NCI-H460 (cell line): Measurements from ENCODE around the gene ARHGEF12. TPM values are rescaled to one million over a fixed set of nuclear protein-coding genes. Genes with fewer than 3 reads are reported as not detected.

Experiments
- DNase-seq: peaks from one replicate; pipeline ENCODE4 v3.0.0-alpha.2; 2016; ENCODE audit warnings: low read depth; ENCODE audit errors: extremely low read depth
- total RNA-seq: library from RNA; depleted of rRNA; stranded (reverse); fragments of >200 nt; shearing (Covaris generic); gene quantifications from 2 replicates; pipeline ENCODE4 v1.2.3, GENCODE V29; 2014

ARHGEF12 gene
- total RNA-seq, 1 experiment from 2014 or later, result 34.6 TPM

DNA sequence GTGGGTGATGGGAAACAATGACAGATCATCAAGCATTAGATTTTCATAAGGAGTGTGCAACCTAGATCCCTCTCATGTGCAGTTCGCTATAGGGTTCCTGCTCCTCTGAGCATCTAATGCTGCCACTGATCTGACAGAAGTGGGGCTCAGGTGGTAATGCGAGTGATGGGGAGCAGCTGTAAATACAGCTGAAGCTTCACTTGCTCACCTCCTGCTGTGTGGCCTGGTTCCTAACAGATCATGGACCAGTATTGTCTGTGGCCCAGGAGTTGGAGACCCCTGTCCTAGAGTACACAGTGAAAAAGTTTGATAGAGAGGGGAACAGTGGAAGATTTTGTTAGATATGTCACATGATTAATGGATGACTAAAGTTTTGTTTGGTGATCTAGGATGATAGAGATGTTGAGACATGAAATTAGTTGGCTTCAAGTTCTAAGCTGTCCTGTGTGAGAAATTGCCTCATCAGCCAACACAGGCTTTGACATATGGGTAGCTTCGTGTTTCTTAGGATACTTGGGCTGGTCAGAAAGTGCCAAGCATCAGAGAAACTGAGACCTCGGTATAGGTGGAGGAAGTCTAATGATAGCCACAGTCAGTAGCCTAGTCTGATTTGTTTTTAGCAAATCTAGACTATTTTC lies 47.4 kb downstream of the ARHGEF12 start:
- no peak for DNase-seq

DNA sequence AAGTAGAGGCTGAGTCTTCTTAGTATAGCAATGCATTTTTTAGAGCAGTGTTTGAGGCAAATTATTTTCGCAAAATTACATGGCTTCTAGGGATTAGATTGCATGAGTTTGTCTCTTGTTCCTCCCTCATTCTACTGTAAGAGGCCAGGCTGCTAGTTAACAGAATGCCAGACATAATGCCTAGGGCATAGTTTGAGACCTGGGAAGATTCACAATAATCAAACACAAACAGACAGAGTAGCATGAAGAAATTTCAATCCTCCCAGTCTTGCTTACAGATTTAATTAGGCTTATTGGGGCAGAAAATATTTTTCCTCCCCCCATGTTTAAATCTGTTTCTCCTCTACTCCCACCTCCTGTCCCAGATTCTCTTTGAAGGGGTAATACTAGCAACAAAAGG lies 48.3 kb downstream of the ARHGEF12 start:
- no peak for DNase-seq

DNA sequence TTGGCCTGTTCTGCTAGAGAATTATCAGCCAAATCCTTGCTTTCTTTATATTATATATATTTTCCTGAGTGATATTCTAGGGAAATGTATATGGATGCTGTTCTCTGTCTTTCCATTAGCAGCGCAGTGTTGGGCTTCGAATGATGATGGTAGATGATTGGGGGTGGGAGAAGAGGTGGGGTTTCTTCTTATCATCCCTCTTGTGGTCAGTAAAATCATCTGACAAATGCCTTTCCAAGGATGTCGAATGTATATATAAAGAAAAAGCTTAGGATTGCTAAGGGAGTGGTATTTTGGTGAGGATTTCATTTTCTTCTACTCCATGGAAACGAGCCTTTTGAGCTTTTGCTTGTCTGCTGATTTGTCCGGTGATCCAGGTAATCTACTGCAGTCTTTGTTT lies 48.9 kb downstream of the ARHGEF12 start:
- DNase-seq, result no peak

DNA sequence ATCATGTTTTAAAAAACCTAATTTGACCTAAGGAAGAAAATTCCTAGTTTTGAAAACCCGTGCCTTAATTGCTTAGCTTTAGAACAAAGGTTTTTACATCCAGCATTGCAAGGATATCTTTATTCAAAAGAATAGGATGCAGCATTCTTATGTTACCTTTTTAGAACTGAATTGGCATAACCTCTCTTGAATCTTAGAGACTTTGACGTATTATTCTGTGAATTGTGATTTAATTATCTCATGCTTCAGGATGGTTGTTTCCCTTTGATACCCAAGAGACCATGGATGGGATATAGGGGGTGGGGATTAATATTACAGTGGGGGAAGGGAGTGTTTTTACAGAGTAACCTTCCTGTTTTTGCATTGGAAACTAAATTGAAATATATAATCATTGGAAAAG lies 49.4 kb downstream of the ARHGEF12 start:
- no peak for DNase-seq

DNA sequence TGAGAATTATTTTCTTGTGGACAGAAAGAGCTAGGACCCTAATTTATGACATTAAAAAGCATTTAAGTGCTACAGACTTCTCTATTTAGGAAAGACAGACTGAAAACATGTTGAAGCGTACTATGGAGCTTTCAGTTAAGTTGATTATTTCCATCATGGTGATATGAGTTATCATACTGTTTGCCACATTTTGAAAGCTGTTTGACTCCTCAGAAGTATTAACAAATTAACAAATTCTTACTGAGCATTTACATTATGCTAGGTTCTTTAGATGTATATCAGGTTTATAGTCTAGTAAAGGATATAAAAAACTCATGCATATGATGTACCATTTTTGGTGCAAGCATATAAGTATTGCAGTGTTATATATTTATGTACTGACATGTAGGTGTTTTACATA lies 50.1 kb downstream of the ARHGEF12 start:
- no peak for DNase-seq

DNA sequence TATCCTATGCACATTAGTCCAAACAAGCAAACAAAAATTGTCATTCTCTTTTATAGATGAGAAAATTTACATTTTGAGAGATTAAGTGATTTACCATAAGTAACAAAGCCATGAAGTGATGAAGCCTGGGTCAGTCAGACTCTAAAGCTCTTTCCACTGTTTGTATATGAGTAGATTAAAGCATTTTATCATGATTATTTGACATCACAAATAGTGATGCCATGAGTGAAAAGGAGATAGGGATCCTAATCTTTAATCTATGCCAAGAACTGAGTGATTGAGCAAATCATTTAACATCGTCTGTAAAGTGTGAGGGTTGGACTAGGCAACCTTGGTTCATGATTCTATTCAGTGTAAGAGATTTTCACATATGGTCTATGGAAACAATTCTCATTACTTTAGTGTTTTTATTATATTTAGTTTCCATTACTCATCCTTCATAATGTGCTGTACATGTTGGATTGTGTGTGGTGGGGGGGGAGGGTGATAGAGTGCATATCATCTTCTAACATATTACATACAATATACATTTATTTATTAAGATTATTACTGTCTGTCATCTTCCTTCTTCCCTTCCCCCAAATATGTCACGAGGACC lies 50.7 kb downstream of the ARHGEF12 start:
- DNase-seq, result no peak

DNA sequence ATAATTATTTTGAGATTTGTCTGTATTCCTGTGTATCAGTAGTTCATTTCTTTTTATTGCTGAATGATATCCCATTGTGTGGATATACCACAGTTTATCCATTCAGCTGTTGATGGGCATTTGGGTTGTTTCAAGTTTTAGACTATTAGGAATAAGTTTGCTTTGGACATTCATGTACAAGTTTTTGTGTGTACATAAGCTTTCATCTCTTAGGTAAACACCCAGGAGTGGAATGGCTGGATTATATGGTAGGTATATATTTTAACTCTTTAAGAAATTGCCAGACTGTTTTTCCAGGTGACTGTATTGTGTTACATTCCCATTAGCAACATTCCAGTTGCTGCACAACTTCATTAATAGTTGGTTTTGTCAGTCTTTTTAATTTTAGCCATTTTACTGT lies 52.0 kb downstream of the ARHGEF12 start:
- no peak for DNase-seq

DNA sequence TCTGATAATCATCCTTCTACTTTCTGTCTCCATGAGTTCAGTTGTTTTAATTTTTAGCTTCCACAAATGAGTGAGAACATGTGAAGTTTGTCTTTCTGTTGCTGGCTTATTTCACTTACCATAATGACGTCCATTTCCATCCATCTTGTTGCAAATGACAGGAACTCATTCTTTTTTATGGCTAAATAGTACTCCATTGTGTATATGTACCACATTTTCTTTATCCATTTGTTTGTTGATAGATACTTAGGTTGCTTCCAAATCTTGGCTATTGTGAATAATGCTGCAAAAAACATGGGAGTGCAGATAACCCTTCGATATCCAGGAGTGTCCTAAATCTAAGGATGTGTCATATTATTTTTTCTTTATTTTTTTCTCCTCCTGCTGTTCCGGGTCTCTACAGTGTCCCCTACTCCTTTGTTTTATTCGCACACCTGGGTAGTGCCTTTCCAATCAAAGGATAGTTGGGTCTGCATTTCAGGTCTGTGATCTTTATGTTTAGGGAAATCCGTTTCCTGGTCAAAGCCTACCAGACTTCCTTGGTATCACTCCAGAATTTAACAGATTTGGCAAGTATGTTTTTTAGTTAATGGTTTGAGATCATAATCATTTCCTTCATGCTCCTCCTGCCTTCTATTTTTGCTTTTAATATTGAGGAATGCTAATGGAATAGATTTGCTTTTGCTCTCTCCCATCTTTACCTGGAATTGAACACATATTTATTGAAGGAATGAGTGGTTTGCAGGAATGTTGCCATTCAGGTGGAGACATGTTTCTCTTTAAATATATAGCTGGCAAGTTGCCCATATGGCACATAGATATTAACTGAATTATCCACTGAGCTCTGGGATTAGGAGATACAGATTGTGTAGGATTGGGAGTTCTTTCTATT lies 53.7 kb downstream of the ARHGEF12 start:
- DNase-seq, result no peak

DNA sequence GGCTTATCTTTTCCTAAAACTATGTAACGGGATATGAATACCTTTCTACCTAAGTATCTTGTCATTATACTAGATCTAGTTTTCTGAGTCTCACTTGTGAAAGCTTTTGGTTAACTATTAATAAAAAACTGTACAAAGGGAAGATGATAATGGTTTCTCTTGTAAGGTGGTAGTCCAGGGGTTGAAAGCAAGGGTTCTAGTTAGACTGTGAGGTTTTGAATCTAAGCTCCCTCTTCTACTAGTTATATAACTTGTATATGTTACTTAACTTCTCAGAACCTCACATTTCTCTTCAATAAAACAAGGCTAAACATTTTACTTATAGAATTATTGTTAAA lies 54.3 kb downstream of the ARHGEF12 start:
- no peak for DNase-seq

DNA sequence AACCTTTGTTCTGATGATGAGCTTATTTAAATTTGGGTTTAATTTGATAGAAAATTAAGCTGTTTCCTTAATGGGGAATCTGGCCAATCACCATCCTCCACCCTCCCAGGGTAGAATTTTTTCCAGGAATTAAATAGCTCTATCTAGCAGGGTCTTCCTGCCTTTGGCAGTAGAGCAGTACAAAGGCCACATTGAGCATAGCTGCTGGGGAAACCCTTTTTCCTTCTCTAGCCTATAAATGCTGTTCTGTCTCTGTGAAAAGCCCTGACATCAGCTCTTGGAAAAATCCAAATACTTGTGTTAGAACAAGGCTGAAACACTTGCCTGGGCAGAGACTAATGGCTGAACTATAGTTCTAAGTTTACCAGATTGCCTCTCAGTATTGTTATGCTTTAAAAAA lies 55.1 kb downstream of the ARHGEF12 start:
- no peak for DNase-seq

DNA sequence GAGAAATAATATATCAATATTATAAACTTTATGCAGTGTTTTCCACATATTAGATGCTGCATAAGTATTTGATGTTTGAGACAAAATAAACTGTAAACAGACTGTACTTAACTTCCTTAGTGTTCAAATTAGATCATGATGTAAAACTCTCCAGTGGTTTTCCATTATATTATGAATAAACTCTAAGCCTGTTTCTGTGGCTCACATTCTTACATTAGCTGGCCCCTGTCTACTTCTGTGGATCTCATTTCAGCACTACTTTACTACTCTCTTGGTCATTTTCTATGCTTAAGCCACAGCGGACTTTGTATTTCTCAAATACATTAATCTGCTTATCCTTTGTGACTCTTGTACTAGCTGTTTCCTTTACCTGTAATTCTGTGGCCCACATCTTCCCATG lies 55.6 kb downstream of the ARHGEF12 start:
- DNase-seq, result no peak

DNA sequence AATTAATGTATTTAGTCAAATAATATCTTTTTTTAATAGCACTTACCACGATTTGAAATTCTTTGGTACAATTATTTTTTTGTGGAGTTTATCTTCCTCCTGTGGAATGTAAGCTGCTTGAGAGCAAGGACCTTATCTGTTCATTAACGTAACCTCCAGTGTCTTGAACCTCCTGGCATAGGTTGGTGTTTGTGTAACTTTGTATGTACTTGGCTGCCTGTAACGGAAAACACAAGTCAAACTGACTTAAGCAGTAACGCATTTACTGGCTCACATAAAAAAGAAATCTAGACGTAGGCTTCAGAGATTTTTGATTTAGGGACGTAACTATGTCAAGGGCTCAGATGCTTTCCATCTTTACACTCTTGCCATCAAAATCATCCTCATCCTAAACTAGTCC lies 56.1 kb downstream of the ARHGEF12 start:
- no peak for DNase-seq

DNA sequence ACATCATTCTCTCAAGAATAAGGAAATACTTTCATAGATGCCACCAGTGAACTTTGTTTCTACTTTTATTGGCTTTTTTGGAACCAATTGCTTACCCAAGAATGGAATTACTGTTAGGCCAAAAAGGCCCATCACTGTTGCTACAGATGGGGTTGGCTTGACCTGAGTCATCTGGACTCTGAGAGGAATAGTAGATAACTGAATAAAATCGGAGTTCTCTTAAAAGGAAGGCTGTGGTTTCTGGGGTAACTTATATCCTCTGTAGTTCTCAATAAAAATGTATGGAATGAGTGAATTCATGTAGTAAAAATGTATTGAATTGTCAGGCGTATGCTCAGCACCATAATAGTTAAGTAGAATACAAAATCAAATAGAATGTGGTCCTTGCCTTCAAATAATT lies 56.6 kb downstream of the ARHGEF12 start:
- DNase-seq, result no peak

DNA sequence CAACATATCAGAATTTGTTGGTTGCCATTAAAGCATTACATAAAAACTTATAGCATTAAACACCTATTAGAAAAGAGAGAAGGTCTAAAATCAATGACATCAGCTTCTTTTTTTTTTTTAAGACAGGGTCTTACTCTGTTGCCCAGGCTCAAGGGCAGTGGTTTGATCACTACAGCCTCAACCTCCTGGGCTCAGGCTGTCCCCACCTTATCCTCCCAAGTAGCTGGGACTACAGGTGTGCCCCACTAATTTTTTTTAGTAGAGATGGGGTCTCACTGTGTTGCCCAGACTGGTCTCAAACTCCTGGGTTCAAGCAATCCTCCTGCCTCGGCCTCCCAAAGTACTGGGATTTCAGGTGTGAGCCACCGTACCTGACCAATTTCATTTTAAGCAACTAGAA lies 57.9 kb downstream of the ARHGEF12 start:
- DNase-seq, result no peak

DNA sequence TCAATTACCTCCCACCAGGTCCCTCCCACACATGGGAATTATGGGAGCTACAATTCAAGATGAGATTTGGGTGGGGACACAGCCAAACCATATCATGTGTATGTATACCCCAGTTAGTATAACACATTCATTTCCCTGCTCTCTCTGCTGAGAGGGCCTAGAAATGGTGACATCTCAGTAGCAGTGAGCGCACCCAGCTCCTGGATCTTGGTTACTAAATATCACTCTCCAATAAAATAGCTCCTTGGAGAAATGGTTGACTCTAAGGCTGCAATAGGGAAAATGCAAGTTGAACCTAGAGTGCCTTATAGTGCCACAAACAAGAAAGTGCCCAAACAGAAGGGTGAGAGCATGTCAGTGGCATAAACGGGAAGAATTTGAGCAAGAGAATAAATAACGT lies 59.6 kb downstream of the ARHGEF12 start:
- no peak for DNase-seq

DNA sequence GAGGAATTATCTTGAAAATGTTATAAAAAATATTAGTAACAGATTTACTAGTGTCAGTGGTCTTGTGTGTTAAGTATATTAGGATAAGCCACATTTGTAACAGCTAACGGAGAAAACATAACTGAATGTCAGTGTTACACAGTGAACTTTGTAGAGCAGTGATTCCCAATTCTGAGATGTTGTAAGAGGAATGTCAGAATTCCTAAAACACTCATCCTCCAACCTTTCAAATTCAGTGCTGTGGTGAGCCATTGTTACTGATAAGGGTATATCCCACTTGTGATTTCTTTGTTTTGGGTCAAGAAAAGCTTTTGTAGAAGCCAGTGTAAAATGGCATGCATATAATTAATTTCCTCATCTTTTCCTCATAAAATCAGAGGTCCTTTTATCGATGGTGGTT lies 61.9 kb downstream of the ARHGEF12 start:
- no peak for DNase-seq

DNA sequence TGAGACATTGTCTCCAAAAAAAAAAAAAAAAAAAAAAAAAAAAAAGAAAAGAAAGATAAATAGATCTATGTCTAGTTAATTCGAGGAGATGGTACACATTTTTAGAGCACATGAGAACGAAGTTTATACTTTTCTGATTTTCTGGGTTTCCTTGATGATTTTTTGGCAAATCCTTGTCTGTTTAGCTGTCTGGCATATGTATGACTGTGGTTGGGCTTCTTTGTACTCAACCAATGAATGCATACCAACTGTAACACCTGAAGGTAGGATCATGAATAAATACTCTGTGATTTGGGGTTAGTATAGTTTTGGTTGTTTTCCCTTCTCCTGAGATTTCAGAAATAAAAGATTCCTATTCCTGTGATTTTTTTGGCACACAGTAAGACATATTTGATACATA lies 63.1 kb downstream of the ARHGEF12 start:
- no peak for DNase-seq

DNA sequence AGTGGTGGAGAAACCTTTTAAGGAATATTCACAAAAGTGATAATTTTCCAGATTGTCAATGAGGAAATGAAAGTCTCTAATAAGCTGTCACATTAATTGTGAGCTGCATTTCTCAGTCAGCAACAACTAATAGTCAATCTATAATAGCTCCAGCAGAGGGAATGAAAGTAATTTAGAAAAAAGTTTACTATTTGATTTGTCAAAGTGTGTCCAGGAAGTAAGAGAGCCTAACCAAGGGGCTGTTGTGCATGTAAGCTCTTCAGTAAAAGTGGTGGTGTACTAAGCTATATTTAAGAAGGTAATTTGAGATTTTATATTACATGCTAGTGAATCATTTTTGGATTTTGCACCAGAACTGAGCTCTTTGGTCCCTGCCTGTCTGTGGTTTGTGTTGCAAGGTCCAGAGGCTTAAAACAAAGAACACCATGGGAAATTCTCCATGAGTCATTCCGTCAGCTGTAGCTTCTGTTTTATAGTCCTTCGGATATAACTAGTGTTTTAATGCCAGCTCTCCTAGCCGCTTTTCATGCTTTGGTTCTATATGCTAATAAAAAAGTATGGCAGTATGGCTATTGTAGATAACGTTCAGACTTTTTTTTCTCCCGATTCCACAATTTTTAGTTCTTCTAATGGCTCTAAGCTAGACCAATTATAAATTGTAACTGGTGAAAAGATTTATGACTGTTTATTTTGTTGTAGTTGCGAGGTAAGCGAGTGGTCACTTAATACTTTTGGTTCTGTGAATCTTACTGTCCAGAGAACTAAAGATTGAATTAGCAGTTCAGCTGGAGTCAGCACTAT lies 64.6 kb downstream of the ARHGEF12 start:
- DNase-seq, result peak; percentile 44

DNA sequence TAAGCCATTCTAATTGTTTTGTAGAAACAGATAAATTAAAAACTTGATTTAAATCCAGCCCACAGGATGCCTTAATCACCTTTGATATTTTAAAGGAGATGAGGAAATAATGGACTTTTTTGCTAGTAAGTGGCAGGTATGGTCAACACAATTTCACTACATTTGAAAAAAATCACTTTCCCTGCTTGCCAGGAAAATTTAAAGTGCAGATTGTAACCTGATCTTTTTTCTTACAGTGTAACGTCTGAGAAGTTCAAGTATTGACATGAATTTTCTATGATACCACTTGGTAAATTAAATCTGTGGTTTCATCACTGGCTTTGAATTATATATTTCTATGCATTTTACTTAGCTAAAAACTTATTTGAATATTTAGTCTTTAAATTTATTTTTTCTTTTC lies 65.3 kb downstream of the ARHGEF12 start:
- no peak for DNase-seq

DNA sequence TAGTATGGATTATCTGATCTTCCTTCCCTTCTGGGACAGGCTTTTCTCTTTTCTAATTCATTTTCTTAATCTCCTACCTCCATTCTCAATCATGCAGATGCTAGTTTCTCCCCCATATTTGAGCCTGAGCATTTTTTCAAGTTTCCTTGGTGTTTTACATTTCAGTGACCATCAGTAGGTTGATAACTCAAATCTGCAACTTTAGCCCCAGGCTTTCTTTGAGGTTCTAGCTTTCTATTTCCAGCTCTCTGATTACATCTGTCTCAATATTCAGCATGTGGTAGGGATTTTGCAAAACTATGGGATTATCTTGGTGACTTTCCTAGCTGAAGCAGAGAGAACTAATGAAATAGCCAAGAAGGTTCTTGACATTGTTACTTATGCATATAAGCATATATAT lies 67.8 kb downstream of the ARHGEF12 start:
- no peak for DNase-seq

DNA sequence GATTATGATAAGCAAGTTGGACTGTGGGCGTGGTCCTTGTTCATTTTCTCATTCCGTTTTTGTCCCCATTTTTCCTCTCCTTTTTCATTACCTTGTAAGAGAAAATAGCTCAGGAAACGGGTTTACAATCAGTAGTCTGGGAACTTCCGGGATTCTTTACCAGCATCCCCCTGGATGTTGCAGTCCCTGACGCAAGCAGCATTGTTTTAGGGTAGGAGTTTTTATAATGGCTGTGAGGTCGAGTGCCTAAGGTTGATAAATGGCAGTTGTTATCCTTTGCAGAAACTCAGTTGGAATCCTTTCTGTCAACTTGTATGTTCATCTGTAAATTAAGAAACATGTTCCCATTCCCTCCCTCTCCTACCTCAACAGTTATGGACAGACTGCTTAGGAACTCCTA lies 68.3 kb downstream of the ARHGEF12 start:
- DNase-seq, result no peak
